ENCODE data around the gene RANBP1.

DNA sequence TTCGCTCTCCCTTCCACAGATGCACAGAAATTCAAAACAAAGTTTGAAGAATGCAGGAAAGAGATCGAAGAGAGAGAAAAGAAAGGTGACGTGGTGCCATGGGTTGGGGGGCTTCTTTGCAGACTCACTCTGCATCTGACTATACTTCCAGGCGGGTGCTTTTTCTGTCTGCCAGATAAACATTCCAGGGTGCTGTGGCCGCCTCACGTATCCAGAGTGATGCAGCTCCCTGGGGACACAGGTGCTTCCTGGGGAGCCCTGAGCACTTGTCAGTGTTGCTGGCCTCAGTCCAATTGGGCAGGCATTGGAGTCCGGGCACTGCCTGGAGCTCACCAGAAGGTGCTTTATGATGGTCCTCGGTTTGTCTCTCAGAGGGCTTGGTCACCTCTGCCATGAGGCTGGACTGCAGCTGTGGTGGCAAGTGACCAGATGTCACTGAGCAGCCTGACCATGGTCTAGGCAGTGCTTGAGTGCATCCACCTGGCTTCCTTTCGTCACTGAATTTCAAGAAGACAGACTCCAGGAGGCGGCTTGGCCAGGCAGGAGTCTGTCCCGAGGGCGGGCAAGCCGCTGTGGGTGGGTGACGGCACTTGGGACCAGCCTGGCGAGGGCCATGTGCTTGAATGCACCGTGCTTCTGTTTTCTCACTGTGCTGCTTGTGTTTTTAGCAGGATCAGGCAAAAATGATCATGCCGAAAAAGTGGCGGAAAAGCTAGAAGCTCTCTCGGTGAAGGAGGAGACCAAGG is 10.6 kb downstream of the RANBP1 start:
- TF ChIP-seq, protein P1, sequence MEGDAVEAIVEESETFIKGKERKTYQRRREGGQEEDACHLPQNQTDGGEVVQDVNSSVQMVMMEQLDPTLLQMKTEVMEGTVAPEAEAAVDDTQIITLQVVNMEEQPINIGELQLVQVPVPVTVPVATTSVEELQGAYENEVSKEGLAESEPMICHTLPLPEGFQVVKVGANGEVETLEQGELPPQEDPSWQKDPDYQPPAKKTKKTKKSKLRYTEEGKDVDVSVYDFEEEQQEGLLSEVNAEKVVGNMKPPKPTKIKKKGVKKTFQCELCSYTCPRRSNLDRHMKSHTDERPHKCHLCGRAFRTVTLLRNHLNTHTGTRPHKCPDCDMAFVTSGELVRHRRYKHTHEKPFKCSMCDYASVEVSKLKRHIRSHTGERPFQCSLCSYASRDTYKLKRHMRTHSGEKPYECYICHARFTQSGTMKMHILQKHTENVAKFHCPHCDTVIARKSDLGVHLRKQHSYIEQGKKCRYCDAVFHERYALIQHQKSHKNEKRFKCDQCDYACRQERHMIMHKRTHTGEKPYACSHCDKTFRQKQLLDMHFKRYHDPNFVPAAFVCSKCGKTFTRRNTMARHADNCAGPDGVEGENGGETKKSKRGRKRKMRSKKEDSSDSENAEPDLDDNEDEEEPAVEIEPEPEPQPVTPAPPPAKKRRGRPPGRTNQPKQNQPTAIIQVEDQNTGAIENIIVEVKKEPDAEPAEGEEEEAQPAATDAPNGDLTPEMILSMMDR (optimal IDR thresholded peaks at IDR 0.05 in 1 of 3, IDR thresholded peaks at IDR 0.05 in 1 of 3, conservative IDR thresholded peaks at IDR 0.05 in 1 of 3; ENCODE audit: extremely low read depth in 1 of 3, insufficient read depth in 2 of 3, low read length in 3 of 3) = no peak
- TF ChIP-seq EZH2 (IDR thresholded peaks at IDR 0.05; ENCODE audit: low read length) = no peak

Measured in keratinocyte (primary cell).